Prostate gland (tissue), 2 donors: Measurements from ENCODE around the gene PDYN.

Experiments
- CTCF ChIP-seq, 4 experiments: fragments of 200-600 bp in 2 of 4; fragments of 450-650 bp in 2 of 4; sonication (generic) in 2 of 4; IDR thresholded peaks; 1 replicate in 3 of 4; 2 replicates in 1 of 4; pipeline ENCODE4 v1.5.1; 2016 to 2019; ENCODE audit warnings: antibody characterized with exemption in 4 of 4, mild to moderate bottlenecking in 2 of 4, moderate library complexity in 2 of 4
- POLR2A ChIP-seq: fragments of 450-650 bp; IDR thresholded peaks from one replicate; pipeline ENCODE4 v1.6.1; 2016; ENCODE audit warnings: antibody characterized with exemption, mild to moderate bottlenecking

DNA sequence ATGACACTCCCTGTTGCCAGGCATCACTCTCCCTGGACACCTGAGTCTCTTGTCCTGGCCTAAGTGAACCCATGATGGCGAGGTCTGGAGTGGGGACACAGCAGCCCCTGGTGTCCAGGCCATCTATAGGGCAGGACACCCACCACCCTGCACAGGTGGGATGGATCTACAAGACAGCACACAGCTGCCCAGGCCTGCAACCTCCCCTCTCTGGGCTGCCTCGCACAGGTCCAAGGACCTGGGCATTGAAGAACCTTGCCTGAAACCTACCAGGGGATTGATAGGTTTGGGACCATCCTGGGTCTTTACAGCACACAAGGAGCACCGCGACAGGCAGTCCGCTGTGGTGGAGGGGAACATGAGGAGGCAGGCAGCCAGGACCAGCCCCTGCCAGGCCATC is 11.2 kb downstream of the PDYN start:
- TF ChIP-seq POLR2A (no peak), CTCF (IDR thresholded peaks at IDR 0.05) (no peak)
